Kidney epithelial cell (primary cell): ENCODE data around the gene RWDD4. TPM values are rescaled to one million over a fixed set of nuclear protein-coding genes. Genes with fewer than 3 reads are reported as not detected.
A peak's percentile ranks its signal among the peaks of the same experiment; 100 is the strongest.

Experiments
- DNase-seq: peaks from one replicate; pipeline ENCODE4 v3.0.0-alpha.2; 2010; ENCODE audit warnings: low read depth
- H3K27me3 ChIP-seq: 2 replicates; pipeline ENCODE4 v1.6.0; 2011; ENCODE audit warnings: low read length; ENCODE audit not compliant: control insufficient read depth, insufficient read depth
- H3K36me3 ChIP-seq: 2 replicates; pipeline ENCODE4 v1.5.1; 2011; ENCODE audit warnings: low read length; ENCODE audit not compliant: control insufficient read depth, insufficient read depth
- H3K4me3 ChIP-seq: 2 replicates; pipeline ENCODE4 v1.5.1; 2011; ENCODE audit warnings: low read depth, mild to moderate bottlenecking, control low read depth, low read length
- CTCF ChIP-seq: IDR thresholded peaks from 2 replicates; pipeline ENCODE4 v1.5.1; 2011; ENCODE audit warnings: mild to moderate bottlenecking, moderate library complexity, low read length, control low read depth, inconsistent platforms; ENCODE audit not compliant: insufficient read depth, poor library complexity, severe bottlenecking
- total RNA-seq: library from RNA; depleted of rRNA; stranded (reverse); fragments of >200 nt; gene quantifications from 2 replicates; pipeline ENCODE4 v1.2.3, GENCODE V29; 2015

RWDD4 gene
- total RNA-seq, 1 donor from 2014 or later: 17.6 TPM

- Histone ChIP-seq H3K36me3 (no peaks in the 10 kb centered on the region), H3K27me3 (no peaks in the 10 kb centered on the region), H3K4me3 (no peak overlapping the region)
- TF ChIP-seq CTCF: no peak
- DNase-seq: no peak
These were observed 49.0 kb downstream of the RWDD4 start for GRCh38 chr4:183610033-183610432.

GRCh38 chr4:183609151-183609550 lies 49.8 kb downstream of the RWDD4 start:
- no peak for DNase-seq
- Histone ChIP-seq H3K36me3 (no peaks in the 10 kb centered on the region), H3K27me3 (no peaks in the 10 kb centered on the region), H3K4me3 (no peak overlapping the region)
- no peak for TF ChIP-seq CTCF

DNA sequence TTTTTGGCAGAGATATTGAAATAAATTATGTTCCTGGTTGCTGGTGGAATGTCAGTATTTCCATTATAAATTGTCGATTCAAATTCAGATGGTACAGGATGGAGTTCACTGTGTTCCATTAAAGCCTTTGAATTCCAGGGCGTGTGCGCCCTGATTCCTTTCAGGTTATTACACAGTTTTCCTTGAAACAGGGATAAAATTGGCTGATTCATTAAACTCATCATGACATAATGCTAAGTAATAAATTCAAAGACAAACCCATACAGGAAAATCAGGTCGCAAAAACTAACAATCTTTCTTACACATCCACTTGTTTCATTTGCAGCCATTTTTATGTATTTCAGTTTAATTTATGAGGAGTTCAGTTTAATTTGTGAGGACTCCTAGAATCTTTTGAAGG lies 51.1 kb downstream of the RWDD4 start:
- H3K36me3 ChIP-seq: no peaks in the 10 kb centered on the region
- no peak overlapping the region for H3K4me3 ChIP-seq
- no peaks in the 10 kb centered on the region for H3K27me3 ChIP-seq
- no peak for TF ChIP-seq CTCF
- DNase-seq: no peak

DNA sequence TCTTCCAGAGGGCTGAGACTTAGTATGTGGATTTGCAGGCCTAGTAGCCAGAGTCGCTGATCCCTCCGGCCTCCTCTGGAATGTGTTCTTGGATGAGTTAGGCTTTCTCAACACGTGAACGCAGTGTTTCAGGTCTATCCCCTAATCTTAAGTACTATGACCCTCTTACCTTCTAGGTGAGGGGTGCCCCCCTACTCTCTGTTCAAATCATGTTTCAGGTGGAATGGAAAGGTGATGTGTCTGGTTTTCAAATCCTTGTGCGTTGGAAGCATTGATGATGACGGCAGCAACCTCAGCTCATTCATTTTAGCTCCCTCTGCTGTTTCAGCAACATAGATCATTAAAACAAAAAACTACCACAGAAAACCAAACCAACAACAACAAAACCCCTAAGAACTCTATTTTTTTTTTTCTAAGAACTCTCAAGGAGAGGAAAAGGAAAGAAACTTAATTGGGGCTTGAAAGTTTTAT lies 56.4 kb downstream of the RWDD4 start:
- H3K27me3 ChIP-seq: no peaks in the 10 kb centered on the region
- TF ChIP-seq CTCF: peak; percentile 33
- H3K4me3 ChIP-seq: no peak overlapping the region
- DNase-seq: no peak
- H3K36me3 ChIP-seq: no peaks in the 10 kb centered on the region

DNA sequence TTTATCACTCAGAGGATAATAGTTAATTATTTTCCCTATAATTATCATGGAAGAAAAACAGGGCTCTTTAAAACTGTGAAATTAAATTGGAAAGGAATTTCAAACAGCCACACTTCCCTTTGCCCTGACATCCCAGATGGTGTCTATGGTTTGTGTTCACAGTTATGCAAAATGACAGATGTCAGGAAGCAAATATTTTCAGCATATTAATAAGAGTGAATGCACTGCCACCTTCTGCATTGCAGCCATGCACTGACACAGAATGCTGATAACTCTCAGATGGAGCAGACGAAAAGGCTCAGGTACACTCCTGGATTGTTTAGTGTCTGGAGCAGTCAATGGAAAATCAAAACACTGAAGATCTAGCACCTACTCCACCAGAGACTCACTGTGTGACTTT lies 57.6 kb downstream of the RWDD4 start:
- Histone ChIP-seq H3K36me3 (no peaks in the 10 kb centered on the region), H3K4me3 (no peak overlapping the region), H3K27me3 (no peaks in the 10 kb centered on the region)
- no peak for TF ChIP-seq CTCF
- no peak for DNase-seq

GRCh38 chr4:183600189-183600685 lies 58.7 kb downstream of the RWDD4 start:
- Histone ChIP-seq H3K4me3 (no peak overlapping the region), H3K27me3 (no peaks in the 10 kb centered on the region), H3K36me3 (no peaks in the 10 kb centered on the region)
- peak; percentile 34 for TF ChIP-seq CTCF
- no peak for DNase-seq
